ENCODE data around the gene C17orf100. TPM values are rescaled to one million over a fixed set of nuclear protein-coding genes. Genes with fewer than 3 reads are reported as not detected.

Gene C17orf100
- total and polyA plus RNA-seq, 5 donors = 0.47 to 1.0 (median 0.72) TPM

DNA sequence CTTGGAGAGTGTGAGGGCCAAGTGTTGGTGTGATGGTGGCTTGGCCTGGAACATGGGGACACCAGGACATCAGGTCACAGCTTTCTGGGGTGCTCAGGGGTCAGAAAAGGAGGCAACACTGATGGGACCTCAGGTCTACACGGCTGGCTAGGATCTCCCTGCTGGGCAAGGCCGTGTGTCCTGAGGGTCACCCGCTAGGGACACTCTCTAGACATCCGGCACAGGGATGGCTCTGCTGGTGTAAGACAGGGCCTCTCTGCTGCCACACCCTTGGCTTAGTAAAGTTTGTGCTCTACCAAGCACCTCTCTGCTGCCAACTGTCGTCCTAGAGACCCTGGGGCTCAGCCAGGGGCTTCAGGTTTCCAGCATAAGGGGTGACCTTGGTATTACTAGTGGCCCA, 45.3 kb downstream of the C17orf100 start:
- H3K9me3 ChIP-seq (ENCODE audit: control insufficient read depth, low read length) = no peaks in the 10 kb centered on the region
- no peaks in the 10 kb centered on the region for H3K4me1 ChIP-seq (ENCODE audit: control insufficient read depth, insufficient read depth, low read length)
- DNase-seq (no peak), ATAC-seq (no peak)
- H3K27ac ChIP-seq (ENCODE audit: low read length) = no peak overlapping the region
- H3K27me3 ChIP-seq (ENCODE audit: control insufficient read depth, insufficient read depth) = no peaks in the 10 kb centered on the region
- intact Hi-C loops (cut with DNase I) = no loop called here
- 83% methylated on average over 5 of the region's 5 CpGs for WGBS
- H3K4me3 ChIP-seq (ENCODE audit: low read length) = no peak overlapping the region

DNA sequence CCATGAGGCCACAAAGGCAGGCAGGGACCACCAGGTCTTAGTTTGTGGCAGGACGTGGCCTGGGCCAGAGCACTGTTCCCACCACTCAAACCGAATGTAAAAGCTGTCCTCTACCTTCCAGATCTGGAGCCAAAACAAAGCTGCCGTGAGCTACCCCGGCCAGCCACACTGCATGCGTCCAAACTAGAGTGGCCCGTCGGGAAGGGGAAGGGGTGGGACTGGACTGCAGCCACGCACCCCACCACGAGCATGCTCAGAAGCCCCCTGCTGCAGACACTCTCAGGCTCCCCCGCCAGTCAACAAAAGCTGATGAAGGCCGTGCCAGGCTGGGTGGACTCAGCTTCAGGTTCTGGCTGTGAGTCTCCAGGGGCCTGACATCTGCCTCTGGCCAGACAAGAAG, 46.4 kb downstream of the C17orf100 start:
- H3K27ac ChIP-seq (ENCODE audit: low read length) = no peak overlapping the region
- no peaks in the 10 kb centered on the region for H3K9me3 ChIP-seq (ENCODE audit: control insufficient read depth, low read length)
- DNase-seq (no peak), ATAC-seq (no peak)
- no peaks in the 10 kb centered on the region for H3K4me1 ChIP-seq (ENCODE audit: control insufficient read depth, insufficient read depth, low read length)
- intact Hi-C loops (cut with DNase I) = no loop called here
- H3K4me3 ChIP-seq (ENCODE audit: low read length) = no peak overlapping the region
- WGBS = 80% methylated on average over 11 of the region's 11 CpGs
- H3K27me3 ChIP-seq (ENCODE audit: control insufficient read depth, insufficient read depth) = no peaks in the 10 kb centered on the region

DNA sequence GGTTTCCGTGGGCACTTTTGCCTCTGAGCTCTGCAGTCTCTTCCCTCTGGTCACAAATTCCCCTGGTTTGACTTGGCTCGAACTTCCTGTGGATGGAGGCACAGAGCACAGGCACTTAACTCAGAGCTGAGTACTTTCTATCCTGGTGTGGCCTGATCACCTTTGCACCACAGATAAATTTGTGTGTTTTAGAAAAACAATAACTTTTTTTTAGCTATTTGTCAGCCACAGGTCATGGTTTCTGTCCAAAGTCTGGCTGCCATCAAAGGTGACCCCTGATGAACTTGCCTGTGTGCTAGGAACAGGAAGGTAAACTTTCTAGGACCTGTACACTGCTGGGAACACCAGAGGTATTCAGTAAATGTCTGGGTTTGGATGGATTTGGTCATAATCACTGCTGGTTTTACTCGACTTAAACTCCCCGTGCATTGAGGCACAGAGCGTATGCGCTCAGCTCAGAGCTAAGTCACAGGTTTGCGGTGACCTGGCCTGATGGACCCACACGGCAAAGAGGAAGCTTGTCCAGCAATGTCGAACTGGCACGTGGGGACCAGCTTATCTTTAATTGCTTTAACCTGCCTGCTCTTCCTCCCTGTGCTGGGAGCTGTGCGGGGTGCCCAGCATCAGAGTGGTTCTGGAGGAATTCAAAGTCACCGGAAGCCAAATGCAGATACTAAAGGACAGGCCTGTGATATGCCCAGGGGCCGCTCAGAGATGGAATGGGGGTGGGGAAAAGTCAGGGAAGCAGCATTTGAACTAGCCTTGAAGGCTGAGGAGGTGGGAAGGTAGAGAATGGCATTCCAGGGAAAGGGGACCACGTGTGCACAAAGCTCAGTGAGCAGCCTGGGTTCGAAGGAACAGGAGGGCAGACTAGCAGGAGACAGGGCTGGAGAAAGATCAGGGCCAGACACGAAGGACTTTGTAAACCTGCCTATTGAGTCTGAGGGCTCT, 48.7 kb downstream of the C17orf100 start:
- H3K9me3 ChIP-seq (ENCODE audit: control insufficient read depth, low read length) = no peaks in the 10 kb centered on the region
- ATAC-seq = no peak
- H3K4me3 ChIP-seq (ENCODE audit: low read length) = no peak overlapping the region
- intact Hi-C loops (cut with DNase I) = no loop called here
- WGBS = 64% methylated on average over 16 of the region's 16 CpGs
- no peak for DNase-seq
- no peak overlapping the region for H3K27ac ChIP-seq (ENCODE audit: low read length)
- no peaks in the 10 kb centered on the region for H3K27me3 ChIP-seq (ENCODE audit: control insufficient read depth, insufficient read depth)
- no peaks in the 10 kb centered on the region for H3K4me1 ChIP-seq (ENCODE audit: control insufficient read depth, insufficient read depth, low read length)

DNA sequence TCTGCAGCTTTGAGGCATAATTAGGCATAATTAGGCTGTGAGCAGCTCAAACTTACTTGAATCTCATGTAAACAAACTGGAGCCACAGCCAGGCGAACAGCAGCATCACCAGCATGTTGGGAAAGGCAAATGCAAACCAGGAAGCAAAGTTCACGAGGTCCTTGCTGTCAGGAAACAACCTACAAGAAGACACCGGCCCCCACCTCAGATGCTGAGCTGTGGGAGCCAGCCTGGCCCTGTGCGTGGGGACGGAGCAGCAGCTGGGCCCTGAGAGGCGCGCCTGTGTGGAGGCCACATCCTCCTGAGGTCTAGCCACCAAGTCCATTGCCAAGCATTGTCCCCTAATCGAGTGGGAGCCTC, 49.4 kb downstream of the C17orf100 start:
- 77% methylated on average over 8 of the region's 8 CpGs for WGBS
- Histone ChIP-seq H3K27me3 (ENCODE audit: control insufficient read depth, insufficient read depth) (no peaks in the 10 kb centered on the region), H3K4me1 (ENCODE audit: control insufficient read depth, insufficient read depth, low read length) (no peaks in the 10 kb centered on the region), H3K4me3 (ENCODE audit: low read length) (no peak overlapping the region), H3K27ac (ENCODE audit: low read length) (no peak overlapping the region), H3K9me3 (ENCODE audit: control insufficient read depth, low read length) (no peaks in the 10 kb centered on the region)
- intact Hi-C loops (cut with DNase I) = no loop called here
- ATAC-seq = no peak
- no peak for DNase-seq

DNA sequence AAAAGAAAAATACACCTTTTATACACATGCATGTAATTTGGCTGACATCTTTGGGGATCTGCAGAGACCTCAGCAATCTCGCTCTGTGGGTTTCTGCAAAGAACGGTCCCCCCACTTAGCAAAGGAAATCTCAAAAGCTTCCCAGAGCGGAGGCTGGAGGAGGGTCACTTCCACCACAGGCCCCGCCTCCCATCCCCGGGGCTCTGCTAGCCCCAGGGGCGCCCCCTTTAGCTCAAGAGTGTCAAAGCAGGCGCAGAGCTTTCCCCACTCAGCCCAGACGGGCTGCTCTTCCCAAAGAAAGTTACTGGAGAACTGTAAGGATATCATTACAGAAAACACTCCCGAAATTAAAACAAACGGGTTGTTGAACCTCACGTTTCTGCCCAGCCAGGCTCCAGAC, 50.2 kb downstream of the C17orf100 start:
- ATAC-seq (peak in 1 of 2 donors; percentile 56), DNase-seq (peak in 1 of 3 donors; percentile 66)
- no peaks in the 10 kb centered on the region for H3K9me3 ChIP-seq (ENCODE audit: control insufficient read depth, low read length)
- H3K4me1 ChIP-seq (ENCODE audit: control insufficient read depth, insufficient read depth, low read length) = no peaks in the 10 kb centered on the region
- intact Hi-C loops (cut with DNase I) = no loop called here
- 26% methylated on average over 11 of the region's 11 CpGs for WGBS
- H3K4me3 ChIP-seq (ENCODE audit: low read length) = no peak overlapping the region
- no peak overlapping the region for H3K27ac ChIP-seq (ENCODE audit: low read length)
- H3K27me3 ChIP-seq (ENCODE audit: control insufficient read depth, insufficient read depth) = no peaks in the 10 kb centered on the region

DNA sequence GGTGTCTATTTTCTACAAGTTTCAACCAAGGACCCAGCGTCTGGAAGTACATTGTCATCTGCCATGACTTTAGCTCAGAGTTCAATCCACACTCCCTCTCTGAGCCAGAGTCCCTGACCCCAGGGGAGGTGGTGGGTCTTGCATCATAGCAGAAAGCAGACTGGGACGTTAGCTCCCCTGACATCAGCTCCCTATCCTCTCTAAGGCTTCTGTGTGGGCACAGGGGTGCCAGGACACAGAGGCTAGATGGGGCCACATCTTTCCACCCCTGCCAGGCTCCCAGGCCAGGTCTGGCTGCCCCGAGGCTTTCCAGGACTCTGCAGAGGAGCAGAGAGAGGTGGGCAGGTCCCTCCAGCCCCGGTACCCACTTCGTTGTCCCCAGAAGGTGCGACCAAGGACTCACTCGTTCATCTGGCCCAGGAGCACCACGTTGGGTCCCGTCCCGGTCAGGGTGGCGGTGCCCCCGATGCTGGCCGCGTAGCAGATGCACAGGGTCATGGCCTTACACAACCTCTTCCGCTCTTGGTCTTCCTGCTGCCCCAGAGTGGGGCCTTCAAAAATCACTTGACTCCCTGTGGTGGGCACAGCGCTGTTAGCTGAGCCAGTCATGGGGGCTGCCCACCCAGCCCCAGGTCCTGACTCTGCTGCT, 51.1 kb downstream of the C17orf100 start:
- H3K27ac ChIP-seq (ENCODE audit: low read length) = no peak overlapping the region
- H3K4me1 ChIP-seq (ENCODE audit: control insufficient read depth, insufficient read depth, low read length) = no peaks in the 10 kb centered on the region
- H3K4me3 ChIP-seq (ENCODE audit: low read length) = no peak overlapping the region
- WGBS = 87% methylated on average over 16 of the region's 16 CpGs
- ATAC-seq (no peak), DNase-seq (no peak)
- H3K27me3 ChIP-seq (ENCODE audit: control insufficient read depth, insufficient read depth) = no peaks in the 10 kb centered on the region
- no peaks in the 10 kb centered on the region for H3K9me3 ChIP-seq (ENCODE audit: control insufficient read depth, low read length)
- intact Hi-C loops (cut with DNase I) = no loop called here

Small RNA genes within 50 kb of the gene (microRNA-seq; reads per million reads assigned to microRNA genes)
- gene MIR4520-1 = 0 reads per million in 2 donors
- 0 reads per million in 2 donors for gene MIR4520-2

Other genes starting within 250 kb of the C17orf100 start
- not detected for gene AIPL1, start 216.6 kb upstream of the C17orf100 start, total RNA-seq
- gene AIPL1, start 216.6 kb upstream of the C17orf100 start, polyA plus RNA-seq = not detected
- under 1 TPM in 3 of 4 donors, not detected in 1; 0.38 to 0.54 (median 0.49) TPM for gene PIMREG, start 207.3 kb upstream of the C17orf100 start, total RNA-seq
- 0.18 TPM for gene PIMREG, start 207.3 kb upstream of the C17orf100 start, polyA plus RNA-seq
- gene PITPNM3, start 95.2 kb upstream of the C17orf100 start, total RNA-seq = 1 to 10 TPM in 3 of 4 donors, under 1 TPM in 1; 0.95 to 3.4 (median 2.4) TPM
- gene PITPNM3, start 95.2 kb upstream of the C17orf100 start, polyA plus RNA-seq = 3.0 TPM
- 1 to 10 TPM; 5.8 to 9.0 (median 6.6) TPM for gene KIAA0753, start 11.1 kb upstream of the C17orf100 start, total RNA-seq
- 2.9 TPM for gene KIAA0753, start 11.1 kb upstream of the C17orf100 start, polyA plus RNA-seq
- gene TXNDC17, start 10.7 kb upstream of the C17orf100 start, total RNA-seq = 10 to 100 TPM; 40.3 to 52.6 (median 47.1) TPM
- gene TXNDC17, start 10.7 kb upstream of the C17orf100 start, polyA plus RNA-seq = 129 TPM
- 10 to 100 TPM; 14.0 to 20.4 (median 15.7) TPM for gene MED31, start 157 bp upstream of the C17orf100 start, total RNA-seq
- 24.1 TPM for gene MED31, start 157 bp upstream of the C17orf100 start, polyA plus RNA-seq
- gene SLC13A5, start 61.6 kb downstream of the C17orf100 start, total RNA-seq = not detected
- not detected for gene SLC13A5, start 61.6 kb downstream of the C17orf100 start, polyA plus RNA-seq
- gene XAF1, start 104.3 kb downstream of the C17orf100 start, total RNA-seq = 10 to 100 TPM; 22.5 to 43.9 (median 31.3) TPM
- 31.1 TPM for gene XAF1, start 104.3 kb downstream of the C17orf100 start, polyA plus RNA-seq
- under 1 TPM in 1 of 4 donors, not detected in 3; 0.20 TPM for gene FBXO39, start 124.5 kb downstream of the C17orf100 start, total RNA-seq
- 0.16 TPM for gene FBXO39, start 124.5 kb downstream of the C17orf100 start, polyA plus RNA-seq
- gene TEKT1, start 180.0 kb downstream of the C17orf100 start, total RNA-seq = not detected
- not detected for gene TEKT1, start 180.0 kb downstream of the C17orf100 start, polyA plus RNA-seq